Heart right ventricle (tissue), 16 donors: ENCODE results near the gene SESTD1. TPM values are rescaled to one million over a fixed set of nuclear protein-coding genes. Genes with fewer than 3 reads are reported as not detected.
"Not testable (repeated sequence)": the region's sequence is repeated elsewhere in the genome, so short reads cannot be mapped to it uniquely, and the experiment has no call there.

Source experiments
- ATAC-seq, 8 donors: fragments of 200-7000 bp; cut with Tn5 transposase; one replicate each; pipeline ENCODE4 v1.9.1; 2020; ENCODE audit warnings: mild to moderate bottlenecking in 8 of 8, moderate library complexity in 8 of 8, moderate number of reproducible peaks in 1 of 8
- DNase-seq, 2 donors: peaks; one replicate each; pipeline ENCODE4 v3.0.0-alpha.2; 2020
- H3K27ac ChIP-seq, 10 donors: fragments of 200-600 bp; sonication (generic) in 2 of 10; one replicate each; pipeline versions ENCODE4 v1.5.0 to v1.8.0; 2020 to 2022; ENCODE audit warnings: mild to moderate bottlenecking in 3 of 10
- H3K27me3 ChIP-seq, 7 donors: fragments of 200-600 bp; one replicate each; pipeline ENCODE4 v1.8.0; 2021 to 2022; ENCODE audit warnings: mild to moderate bottlenecking in 2 of 7
- H3K36me3 ChIP-seq, 9 donors: fragments of 200-600 bp; sonication (generic) in 1 of 9; one replicate each; pipeline versions ENCODE4 v1.5.0 to v1.8.0; 2020 to 2022; ENCODE audit warnings: mild to moderate bottlenecking in 2 of 9
- H3K4me1 ChIP-seq, 9 donors: fragments of 200-600 bp; sonication (generic) in 1 of 9; one replicate each; pipeline versions ENCODE4 v1.5.0 to v1.8.0; 2020 to 2022; ENCODE audit warnings: mild to moderate bottlenecking in 4 of 9
- H3K4me3 ChIP-seq, 10 donors: fragments of 200-600 bp; sonication (generic) in 2 of 10; one replicate each; pipeline versions ENCODE4 v1.5.0 to v1.8.0; 2020 to 2022; ENCODE audit warnings: mild to moderate bottlenecking in 7 of 10, moderate library complexity in 2 of 10
- H3K9me3 ChIP-seq, 11 donors: fragments of 200-600 bp in 10 of 11; sonication (generic) in 2 of 11; one replicate each; pipeline versions ENCODE4 v1.5.0 to v1.8.0; 2013 to 2022; ENCODE audit warnings: mild to moderate bottlenecking in 2 of 11, control low read depth in 1 of 11, moderate library complexity in 1 of 11
- WGBS, 2 donors: extraction: QIAGEN DNeasy Blood & Tissue Kit; methylation state at CpG; one replicate each; pipeline ENCODE4 v1.1.7; 2013; ENCODE audit warnings: inconsistent platforms in 1 of 2; 5-methylcytosine and 5-hydroxymethylcytosine counted together
- intact Hi-C, 10 donors: fragments of 100-400 bp; cut with DNase I; formaldehyde crosslinking; loops; one replicate each; pipeline versions ENCODE4 v1.11.1 to v1.14.2; 2022
- polyA plus RNA-seq, 2 donors: library from polyadenylated mRNA; stranded (reverse); fragments of 200-250 nt; gene quantifications; one replicate each; pipeline ENCODE4 v1.2.3, GENCODE V29; 2013
- total RNA-seq, 10 donors: library from RNA; stranded (reverse); fragmentation: NEBNext Ultra II Directional in 3 of 10; extraction: Animal tissue kit (Norgen Biotek cat#: 25700) in 3 of 10; gene quantifications; one replicate each; pipeline versions ENCODE4 v1.2.1 to v1.2.4, GENCODE V29; 2021 to 2023
- TF ChIP-seq, protein P1 (sequence below), 9 donors: fragments of 200-600 bp; sonication (generic) in 2 of 9; IDR thresholded peaks; one replicate each; pipeline versions ENCODE4 v1.5.0 to v1.8.0; 2021 to 2022; ENCODE audit warnings: antibody characterized with exemption in 9 of 9, mild to moderate bottlenecking in 5 of 9, moderate library complexity in 1 of 9
- donor health status: Arrhythmogenic right ventricular cardiomyopathy.
- donor health status: ischemic (EF 13 %, LVEDD 7.1; RV severe dilation, severe dysfunction).
- donor health status: healthy with polysubstance abuse.
- donor health status: DM: no; HTN: yes; CAD: no.
- donor health status: DM: no; HTN: no; CAD: no.
- donor health status: ischemic (EF 25% LVEDD 6.9; RV normal size, moderate dysfunction).
- donor health status: ischemic (EF 25% LVEDD 5.7; RV mildly dilated, moderate dysfunction).
- donor health status: healthy.
- donor health status: DM: yes; HTN: yes; CAD: no.
- donor health status: Ischemic cardiomyopathy.
- donor health status: ischemic (EF 35%, LVEDD 5.7; RV mildly dilated, moderate dysfunction).
- donor health status: nonischemic (EF 11% LVEDD 7.7; RV severe dilation, severe dysfunction).
- donor health status: DM: yes; HTN: yes; CAD: no.
- donor health status: PGD.
- donor health status: ischemic (EF 29% LVEDD 5.4; RV normal size, mild dysfunction).
- donor health status: nonischemic (EF 23%, LVEDD 6.1; RV moderate dilation, normal function).

SESTD1 gene
- total and polyA plus RNA-seq, 12 donors, result 6.0 to 41.7 (median 33.5) TPM

DNA sequence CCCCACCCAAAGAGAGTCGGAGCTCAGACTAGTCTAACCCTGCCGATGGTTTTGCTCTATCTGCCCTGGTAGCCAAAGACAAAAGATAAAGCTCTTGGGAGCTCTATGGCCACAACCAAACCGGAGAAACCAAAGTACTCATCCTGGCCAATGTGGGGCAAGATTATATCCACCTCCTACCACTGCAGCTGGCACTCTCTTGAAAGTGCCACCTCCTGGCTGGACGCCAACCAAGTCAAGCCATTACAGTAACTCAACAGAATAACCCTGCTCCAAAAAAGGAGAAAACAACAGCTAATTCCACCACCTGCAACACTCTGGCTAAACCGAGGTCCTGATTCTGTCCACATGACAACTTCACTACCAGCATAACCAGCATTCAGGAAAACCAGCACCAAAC lies 57.6 kb downstream of the SESTD1 start:
- H3K4me3 ChIP-seq, result no peak overlapping the region
- ATAC-seq, result no peak
- H3K27ac ChIP-seq, result no peak overlapping the region

DNA sequence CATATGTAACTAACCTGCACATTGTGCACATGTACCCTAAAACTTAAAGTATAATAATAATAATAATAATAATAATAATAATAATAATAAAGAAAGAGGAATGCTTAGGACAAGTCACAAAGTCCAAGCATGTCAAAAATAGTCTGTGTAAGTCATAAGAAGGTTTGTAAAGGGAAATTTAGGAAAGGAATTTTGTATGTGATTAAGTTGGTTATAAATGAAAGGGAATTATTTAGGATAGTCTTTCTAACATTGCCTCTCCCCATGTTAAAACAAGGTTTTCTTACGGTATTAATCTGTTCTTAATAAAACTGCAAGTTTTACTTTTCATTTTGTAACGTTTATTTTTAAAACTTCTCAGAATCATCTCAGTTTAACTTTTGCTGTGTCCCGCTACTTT lies 62.8 kb downstream of the SESTD1 start:
- WGBS, 2 donors, result 96 to 98% methylated on average over 3 of the region's 3 CpGs

More for the DNA sequence above, 57.6 kb downstream of the SESTD1 start:
- no peak for DNase-seq
- WGBS, 2 donors, result 87 to 98% methylated on average over 5 of the region's 5 CpGs
- peaks cover 0 to 6% (median 0%) of the 10 kb centered on the region in 9 donors for H3K4me1 ChIP-seq
- TF ChIP-seq, protein P1, sequence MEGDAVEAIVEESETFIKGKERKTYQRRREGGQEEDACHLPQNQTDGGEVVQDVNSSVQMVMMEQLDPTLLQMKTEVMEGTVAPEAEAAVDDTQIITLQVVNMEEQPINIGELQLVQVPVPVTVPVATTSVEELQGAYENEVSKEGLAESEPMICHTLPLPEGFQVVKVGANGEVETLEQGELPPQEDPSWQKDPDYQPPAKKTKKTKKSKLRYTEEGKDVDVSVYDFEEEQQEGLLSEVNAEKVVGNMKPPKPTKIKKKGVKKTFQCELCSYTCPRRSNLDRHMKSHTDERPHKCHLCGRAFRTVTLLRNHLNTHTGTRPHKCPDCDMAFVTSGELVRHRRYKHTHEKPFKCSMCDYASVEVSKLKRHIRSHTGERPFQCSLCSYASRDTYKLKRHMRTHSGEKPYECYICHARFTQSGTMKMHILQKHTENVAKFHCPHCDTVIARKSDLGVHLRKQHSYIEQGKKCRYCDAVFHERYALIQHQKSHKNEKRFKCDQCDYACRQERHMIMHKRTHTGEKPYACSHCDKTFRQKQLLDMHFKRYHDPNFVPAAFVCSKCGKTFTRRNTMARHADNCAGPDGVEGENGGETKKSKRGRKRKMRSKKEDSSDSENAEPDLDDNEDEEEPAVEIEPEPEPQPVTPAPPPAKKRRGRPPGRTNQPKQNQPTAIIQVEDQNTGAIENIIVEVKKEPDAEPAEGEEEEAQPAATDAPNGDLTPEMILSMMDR (IDR thresholded peaks at IDR 0.05), result no peak
- intact Hi-C loops, result no loop called here
- no peaks in the 10 kb centered on the region for H3K27me3 ChIP-seq
- H3K36me3 ChIP-seq, result peaks cover 0 to 7% (median 0%) of the 10 kb centered on the region in 9 donors
- H3K9me3 ChIP-seq, result peaks cover 0 to 76% (median 0%) of the 10 kb centered on the region in 11 donors

DNA sequence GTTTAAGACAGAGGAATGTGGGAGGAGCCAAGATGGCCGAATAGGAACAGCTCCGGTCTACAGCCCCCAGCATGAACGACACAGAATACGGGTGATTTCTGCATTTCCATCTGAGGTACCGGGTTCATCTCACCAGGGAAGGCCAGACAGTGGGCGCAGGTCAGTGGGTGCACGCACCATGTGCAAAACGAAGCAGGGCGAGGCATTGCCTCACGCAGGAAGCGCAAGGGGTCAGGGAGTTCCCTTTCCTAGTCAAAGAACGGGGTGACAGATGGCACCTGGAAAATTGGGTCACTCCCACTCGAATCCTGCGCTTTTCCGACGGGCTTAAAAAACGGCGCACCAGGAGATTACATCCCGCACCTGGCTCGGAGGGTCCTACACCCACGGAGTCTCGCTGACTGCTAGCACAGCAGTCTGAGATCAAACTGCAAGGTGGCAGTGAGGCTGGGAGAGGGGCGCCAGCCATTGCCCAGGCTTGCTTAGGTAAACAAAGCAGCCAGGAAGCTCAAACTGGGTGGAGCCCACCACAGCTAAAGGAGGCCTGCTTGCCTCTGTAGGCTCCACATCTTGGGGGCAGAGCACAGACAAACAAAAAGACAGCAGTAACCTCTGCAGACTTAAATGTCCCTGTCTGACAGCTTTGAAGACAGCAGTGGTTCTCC lies 68.6 kb downstream of the SESTD1 start:
- peaks cover 0 to 38% (median 0%) of the 10 kb centered on the region in 11 donors for H3K9me3 ChIP-seq
- ATAC-seq, H3K27ac ChIP-seq, H3K36me3 ChIP-seq, H3K27me3 ChIP-seq, H3K4me3 ChIP-seq, DNase-seq, intact Hi-C loops, H3K4me1 ChIP-seq: not testable (repeated sequence)
- WGBS, 2 donors, result 95% methylated on average over 23 of the region's 23 CpGs

More for the DNA sequence above, 62.8 kb downstream of the SESTD1 start:
- Histone ChIP-seq H3K9me3 (peaks cover 0 to 62% (median 0%) of the 10 kb centered on the region in 11 donors), H3K36me3 (peaks cover 0 to 7% (median 0%) of the 10 kb centered on the region in 9 donors), H3K4me1 (peaks cover 0 to 6% (median 0%) of the 10 kb centered on the region in 9 donors), H3K27me3 (no peaks in the 10 kb centered on the region), H3K4me3 (no peak overlapping the region), H3K27ac (no peak overlapping the region)
- intact Hi-C loops, result no loop called here
- TF ChIP-seq, protein P1 (IDR thresholded peaks at IDR 0.05), result no peak
- no peak for ATAC-seq
- no peak for DNase-seq

DNA sequence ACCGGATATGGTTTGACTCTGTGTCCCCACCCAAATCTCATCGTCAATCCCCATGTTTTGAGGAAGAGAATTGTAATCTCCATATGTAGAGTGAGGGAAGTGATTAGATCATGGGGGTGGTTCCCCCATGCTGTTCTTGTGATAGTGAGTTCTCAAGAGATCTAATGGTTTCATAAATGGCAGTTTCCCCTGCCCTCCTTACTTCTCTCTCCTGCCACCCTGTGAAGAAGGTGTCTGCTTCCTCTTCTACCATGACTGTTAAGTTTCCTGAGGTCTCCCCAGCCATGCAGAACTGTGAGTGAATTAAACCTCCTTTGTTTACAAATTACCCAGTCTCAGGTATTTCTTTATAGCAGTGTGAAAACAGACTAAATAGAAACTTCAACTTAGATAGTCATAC lies 69.5 kb downstream of the SESTD1 start:
- peaks cover 0 to 43% (median 3%) of the 10 kb centered on the region in 11 donors for H3K9me3 ChIP-seq
- H3K4me1 ChIP-seq, result peaks cover 0 to 9% (median 0%) of the 10 kb centered on the region in 9 donors
- TF ChIP-seq, protein P1 (IDR thresholded peaks at IDR 0.05), result no peak
- DNase-seq (no peak), ATAC-seq (no peak)
- WGBS, 2 donors, result 86 to 100% methylated on average over 2 of the region's 2 CpGs
- H3K4me3 ChIP-seq, result no peak overlapping the region
- intact Hi-C loops, result no loop called here
- no peak overlapping the region for H3K27ac ChIP-seq
- H3K27me3 ChIP-seq, result no peaks in the 10 kb centered on the region
- peaks cover 0 to 11% (median 0%) of the 10 kb centered on the region in 9 donors for H3K36me3 ChIP-seq
